Non-pigmented ciliary epithelial cell (primary cell): ENCODE data around the gene TIE1.
A peak's percentile ranks its signal among the peaks of the same experiment; 100 is the strongest.

Experiments used
- DNase-seq: peaks from one replicate; pipeline ENCODE4 v3.0.0-alpha.2; 2010; ENCODE audit warnings: low read depth

Gene TIE1

DNA sequence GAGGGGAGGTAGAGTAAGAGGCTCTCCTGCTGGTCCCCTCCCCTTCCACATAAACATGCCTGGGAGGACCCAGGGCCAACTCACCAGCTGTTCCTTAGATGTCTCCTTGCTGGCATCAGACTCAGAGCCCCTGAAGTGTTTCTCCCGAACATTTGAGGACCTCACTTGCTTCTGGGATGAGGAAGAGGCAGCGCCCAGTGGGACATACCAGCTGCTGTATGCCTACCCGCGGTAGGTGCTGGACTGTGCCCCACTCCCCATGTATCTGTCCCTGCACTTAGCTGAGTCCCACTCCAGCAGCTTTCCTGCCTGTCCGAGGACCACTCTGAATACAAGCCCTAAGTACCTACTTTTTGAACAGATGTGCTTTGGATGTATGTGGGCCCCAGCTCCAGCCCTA is 37.2 kb downstream of the TIE1 start:
- DNase-seq, result no peak

DNA sequence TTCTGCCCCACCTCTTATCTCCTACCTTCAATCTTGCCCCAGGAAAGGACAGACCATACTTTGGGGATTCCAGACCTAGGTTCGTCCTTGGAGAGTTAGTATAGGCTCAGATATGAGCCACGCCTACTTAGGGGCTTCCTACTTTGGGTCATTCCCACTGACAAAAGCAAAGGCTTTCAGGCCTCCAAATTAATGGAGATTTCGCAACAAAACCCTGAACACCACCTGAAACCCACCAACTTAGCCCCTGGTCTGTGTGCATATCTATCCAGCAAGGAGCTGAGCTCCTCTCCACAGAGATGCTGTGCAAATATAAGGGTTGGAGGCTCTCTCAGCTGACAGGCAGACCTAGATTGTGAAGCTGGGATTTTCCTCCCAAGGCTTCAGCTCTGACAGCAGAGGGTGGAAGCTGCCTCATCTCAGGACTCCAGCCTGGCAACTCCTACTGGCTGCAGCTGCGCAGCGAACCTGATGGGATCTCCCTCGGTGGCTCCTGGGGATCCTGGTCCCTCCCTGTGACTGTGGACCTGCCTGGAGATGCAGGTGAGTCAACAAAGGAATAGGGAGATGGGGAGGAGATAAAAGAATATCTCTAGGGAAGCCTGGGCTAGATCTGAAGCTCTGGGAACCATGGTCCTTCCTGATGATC is 38.9 kb downstream of the TIE1 start:
- DNase-seq, result no peak

- no peak for DNase-seq
These were observed 39.8 kb downstream of the TIE1 start for GRCh38 chr1:43340559-43340958.

DNA sequence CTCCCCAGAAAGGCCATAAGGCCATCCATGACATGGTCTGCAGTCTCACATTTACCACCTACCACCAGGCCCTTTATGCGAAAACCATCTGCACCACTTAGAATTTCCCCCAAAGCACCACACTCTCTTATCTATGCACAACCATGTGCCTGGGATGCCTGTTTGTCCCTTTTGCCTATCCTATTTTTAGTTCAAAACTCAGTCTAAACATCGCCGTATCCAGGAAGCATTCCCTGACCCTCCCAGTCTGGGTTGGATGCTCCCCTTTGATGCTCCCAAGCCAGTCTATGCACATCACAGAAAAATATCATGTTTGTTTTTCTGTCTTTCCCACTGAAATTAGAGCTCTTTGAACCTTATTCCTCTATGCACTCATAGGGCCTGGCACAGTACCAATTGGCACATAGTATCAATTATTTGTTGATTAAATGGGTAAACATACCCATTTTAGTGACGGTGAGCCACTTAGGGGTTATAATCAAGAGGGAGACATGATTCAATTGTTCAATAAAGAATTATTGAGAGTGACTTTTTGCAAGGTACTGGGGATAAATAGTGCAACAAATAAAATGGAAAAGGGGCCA is 43.6 kb downstream of the TIE1 start:
- DNase-seq, result no peak

- DNase-seq, result no peak
These were observed 44.3 kb downstream of the TIE1 start for GRCh38 chr1:43345120-43345519.

DNA sequence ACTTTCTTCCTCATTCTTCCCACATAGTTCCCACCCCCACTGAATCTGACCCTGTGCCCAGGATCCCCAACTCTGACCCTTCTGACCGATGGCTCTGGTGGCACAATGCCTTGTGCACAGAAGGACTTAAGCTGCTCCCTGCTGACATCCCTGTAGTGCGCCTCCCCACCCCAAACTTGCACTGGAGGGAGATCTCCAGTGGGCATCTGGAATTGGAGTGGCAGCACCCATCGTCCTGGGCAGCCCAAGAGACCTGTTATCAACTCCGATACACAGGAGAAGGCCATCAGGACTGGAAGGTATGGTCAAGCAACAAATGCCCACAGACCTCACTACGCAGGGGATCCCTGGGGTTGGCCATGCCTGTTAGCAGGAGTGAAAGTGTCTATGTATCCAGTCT is 45.9 kb downstream of the TIE1 start:
- no peak for DNase-seq

DNA sequence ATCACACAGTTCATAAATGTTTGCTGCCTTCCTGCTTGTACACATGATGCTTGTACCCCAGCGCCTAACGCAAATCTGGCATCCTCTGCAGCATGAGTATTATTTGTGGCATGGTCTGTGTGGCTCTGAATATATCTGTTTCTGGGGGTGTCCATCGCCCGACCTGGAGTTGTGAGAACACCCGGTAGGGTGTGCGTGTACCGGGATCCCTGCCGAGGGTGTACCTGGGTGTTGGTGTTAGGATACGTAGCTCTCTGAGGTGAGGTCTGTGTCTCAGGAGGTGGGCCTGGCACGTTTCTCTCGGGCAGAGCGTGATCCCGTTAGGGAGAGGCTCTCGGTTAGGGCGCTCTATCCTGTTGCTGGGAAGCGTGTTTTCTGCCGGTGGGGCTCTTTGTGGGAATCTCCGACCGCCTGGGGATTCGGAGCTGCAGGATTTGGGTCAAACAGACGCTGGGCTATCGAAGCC is 47.6 kb downstream of the TIE1 start:
- no peak for DNase-seq

DNA sequence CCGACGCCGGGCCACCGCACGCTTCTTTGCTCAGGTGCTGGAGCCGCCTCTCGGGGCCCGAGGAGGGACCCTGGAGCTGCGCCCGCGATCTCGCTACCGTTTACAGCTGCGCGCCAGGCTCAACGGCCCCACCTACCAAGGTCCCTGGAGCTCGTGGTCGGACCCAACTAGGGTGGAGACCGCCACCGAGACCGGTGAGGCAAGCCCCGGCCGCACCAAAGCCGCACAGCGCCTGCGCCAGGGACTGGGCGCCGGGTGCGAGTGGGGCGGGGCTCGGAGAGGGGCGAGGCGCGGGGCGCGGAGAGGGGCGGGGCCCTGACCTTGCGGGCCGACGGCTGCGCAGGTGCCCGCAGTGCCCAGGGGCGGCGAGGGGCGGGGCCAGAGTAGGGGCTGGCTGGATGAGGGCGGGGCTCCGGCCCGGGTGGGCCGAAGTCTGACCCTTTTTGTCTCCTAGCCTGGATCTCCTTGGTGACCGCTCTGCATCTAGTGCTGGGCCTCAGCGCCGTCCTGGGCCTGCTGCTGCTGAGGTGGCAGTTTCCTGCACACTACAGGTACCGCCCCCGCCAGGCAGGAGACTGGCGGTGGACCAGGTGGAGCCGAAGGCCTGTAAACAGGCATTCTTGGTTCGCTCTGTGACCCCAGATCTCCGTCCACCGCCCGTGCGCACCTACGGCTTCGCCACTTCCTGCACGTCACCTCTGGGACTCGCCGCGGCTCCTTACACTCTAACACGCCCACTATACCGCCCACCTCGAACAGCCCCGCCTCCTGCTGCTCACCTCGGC is 48.2 kb downstream of the TIE1 start:
- no peak for DNase-seq

- DNase-seq, result no peak
These were observed 49.0 kb downstream of the TIE1 start for GRCh38 chr1:43349594-43350306.

GRCh38 chr1:43350976-43351375 is 50.2 kb downstream of the TIE1 start:
- no peak for DNase-seq

GRCh38 chr1:43351421-43352350 is 50.9 kb downstream of the TIE1 start:
- DNase-seq, result no peak

DNA sequence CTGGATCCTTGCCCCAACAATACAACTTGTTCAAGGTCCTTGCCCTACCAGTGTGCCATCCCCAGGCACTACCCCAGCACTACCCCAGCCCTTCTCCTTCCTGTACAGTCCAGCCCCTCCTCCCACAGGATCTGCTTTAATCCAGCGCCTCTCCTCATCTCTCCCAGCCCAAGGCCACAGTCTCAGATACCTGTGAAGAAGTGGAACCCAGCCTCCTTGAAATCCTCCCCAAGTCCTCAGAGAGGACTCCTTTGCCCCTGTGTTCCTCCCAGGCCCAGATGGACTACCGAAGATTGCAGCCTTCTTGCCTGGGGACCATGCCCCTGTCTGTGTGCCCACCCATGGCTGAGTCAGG is 51.5 kb downstream of the TIE1 start:
- no peak for DNase-seq

GRCh38 chr1:43352881-43353280 is 52.1 kb downstream of the TIE1 start:
- no peak for DNase-seq

DNA sequence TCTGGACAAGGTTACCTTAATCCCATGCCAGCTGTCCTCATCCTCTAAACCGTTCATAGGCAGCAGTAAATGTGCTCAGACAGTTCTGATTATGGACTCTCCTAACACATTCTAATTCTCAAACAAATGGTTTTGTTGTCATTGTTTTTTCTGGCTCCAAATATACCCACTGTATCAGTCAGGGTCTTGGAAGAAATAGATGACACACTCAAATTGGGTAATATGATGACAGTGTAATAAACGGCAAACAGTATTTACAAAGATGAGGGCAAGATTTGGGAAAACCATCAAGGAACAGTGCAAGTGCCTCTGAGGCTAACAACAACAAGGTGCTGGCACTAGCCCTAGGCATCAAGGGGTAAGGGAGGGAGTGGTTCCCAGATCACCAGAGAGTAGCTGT is 53.7 kb downstream of the TIE1 start:
- no peak for DNase-seq

DNA sequence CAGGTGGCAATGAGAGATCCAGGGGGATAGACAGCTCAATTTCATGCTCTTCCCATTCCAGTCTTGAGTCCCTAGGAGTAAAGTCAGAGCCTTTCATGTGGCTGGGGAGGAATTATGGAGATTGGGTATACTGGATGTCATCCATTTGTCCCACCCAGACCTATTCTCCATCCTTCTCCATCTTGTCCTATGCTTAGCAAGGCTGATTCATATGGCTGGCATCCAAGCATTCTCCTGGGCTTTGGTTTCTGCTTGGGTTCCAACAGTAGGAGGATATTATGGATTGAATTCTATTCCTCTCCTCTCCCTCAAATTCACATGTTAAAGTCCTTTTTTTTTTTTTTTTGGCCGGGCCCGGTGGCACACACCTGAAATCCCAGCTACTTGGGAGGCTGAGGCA is 54.2 kb downstream of the TIE1 start:
- no peak for DNase-seq

GRCh38 chr1:43357251-43357650 is 56.5 kb downstream of the TIE1 start:
- no peak for DNase-seq

DNA sequence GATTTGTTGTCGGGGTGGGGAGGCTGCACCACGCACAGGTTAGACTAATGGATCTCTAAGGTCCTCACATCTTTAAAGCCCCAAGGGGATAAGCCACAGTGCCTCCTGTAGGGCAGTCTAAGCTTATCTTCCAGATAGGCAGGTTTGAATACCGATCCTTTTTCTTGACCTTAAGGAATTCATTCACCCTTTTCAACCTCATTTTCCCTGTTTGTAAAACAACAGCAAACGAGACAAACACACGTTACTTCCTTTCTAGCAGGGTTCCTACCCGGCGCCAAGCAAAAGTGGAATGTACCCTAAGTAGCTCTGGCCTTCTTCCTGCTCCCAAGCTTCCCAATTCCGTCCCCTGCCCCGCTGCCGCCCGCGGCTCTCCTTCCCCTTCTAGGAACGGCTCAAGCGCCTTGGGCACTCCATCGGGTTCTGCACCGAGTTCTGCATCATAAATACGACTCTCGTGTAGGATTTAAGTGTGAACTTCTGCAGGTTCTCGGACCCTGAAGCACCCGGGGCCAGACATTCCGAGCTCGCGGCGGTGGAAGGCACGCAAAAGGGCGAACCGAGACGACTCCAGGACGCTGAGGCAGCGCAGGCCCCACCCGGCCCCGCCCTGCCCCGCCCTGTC is 57.5 kb downstream of the TIE1 start:
- DNase-seq, result no peak

DNA sequence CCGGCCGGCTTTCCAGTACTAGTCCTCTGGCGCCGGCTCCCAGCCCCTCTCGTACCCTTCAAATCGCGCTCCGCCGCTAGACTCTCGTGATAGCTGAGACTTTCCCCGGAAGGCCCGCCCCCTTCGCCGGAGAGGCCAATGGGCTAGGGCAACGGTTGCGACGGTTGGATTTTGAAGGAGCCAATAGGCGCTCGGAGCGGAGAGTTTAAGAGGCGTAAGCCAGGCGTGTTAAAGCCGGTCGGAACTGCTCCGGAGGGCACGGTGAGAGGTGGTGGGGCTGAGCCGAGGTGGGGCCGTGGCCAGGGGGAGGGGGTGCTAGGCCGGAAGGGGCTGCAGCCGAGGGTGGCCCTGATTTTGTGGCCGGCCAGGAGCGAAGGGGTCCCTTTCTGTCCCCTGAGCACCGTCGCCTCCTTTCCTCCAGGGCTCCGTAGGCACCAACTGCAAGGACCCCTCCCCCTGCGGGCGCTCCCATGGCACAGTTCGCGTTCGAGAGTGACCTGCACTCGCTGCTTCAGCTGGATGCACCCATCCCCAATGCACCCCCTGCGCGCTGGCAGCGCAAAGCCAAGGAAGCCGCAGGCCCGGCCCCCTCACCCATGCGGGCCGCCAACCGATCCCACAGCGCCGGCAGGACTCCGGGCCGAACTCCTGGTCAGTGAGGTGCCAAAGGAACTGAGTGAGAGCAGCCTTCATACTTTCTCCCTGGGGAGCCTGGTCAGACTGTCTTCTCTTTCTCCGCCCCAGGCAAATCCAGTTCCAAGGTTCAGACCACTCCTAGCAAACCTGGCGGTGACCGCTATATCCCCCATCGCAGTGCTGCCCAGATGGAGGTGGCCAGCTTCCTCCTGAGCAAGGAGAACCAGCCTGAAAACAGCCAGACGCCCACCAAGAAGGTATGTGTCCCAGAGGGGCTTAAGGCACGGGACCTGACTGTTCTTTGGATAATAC is 58.2 kb downstream of the TIE1 start, which contains the start of gene CDC20:
TSS of gene CDC20 (plus strand) at position 236 of the 948 bp plus-strand sequence. CDS start at position 471, 235 bp downstream.
- peak; percentile 76 for DNase-seq

- DNase-seq, result no peak
These were observed 58.9 kb downstream of the TIE1 start for GRCh38 chr1:43359696-43360095.

DNA sequence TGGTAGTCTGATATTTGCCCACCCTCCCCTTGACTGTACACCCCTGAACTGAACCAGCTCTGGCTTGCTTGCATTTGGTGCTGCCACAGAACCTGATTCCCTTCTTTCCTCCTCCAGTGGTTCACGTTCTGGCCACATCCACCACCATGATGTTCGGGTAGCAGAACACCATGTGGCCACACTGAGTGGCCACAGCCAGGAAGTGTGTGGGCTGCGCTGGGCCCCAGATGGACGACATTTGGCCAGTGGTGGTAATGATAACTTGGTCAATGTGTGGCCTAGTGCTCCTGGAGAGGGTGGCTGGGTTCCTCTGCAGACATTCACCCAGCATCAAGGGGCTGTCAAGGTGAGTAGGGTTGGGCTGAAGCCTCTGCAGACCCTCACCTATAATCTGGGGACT is 59.8 kb downstream of the TIE1 start:
- no peak for DNase-seq
